ENCODE results near the gene GNAL. TPM values are rescaled to one million over a fixed set of nuclear protein-coding genes. Genes with fewer than 3 reads are reported as not detected.
A peak's percentile ranks its signal among the peaks of the same experiment; 100 is the strongest.
"Not testable (repeated sequence)": the region's sequence is repeated elsewhere in the genome, so short reads cannot be mapped to it uniquely, and the experiment has no call there.

GNAL gene
- total RNA-seq (under 1 TPM; 0.65 to 0.92 TPM), polyA plus RNA-seq (under 1 TPM; 0.15 to 0.78 TPM)

GRCh38 chr18:11688972-11689668 is at the start of gene GNAL:
TSS of gene GNAL (plus strand) at chr18:11689264. CDS start at chr18:11689564, 300 bp downstream.
- Histone ChIP-seq H3K27me3 (ENCODE audit: control insufficient read depth in 4 of 4, insufficient read depth in 4 of 4, low read length in 3 of 4) (peaks cover 0 to 4% (median 0%) of the 10 kb centered on the region in 4 donors), H3K4me3 (ENCODE audit: low read depth in 1 of 3, low read length in 3 of 3) (peak within 1 kb of the TSS; percentile 41 to 75 (median 65)), H3K27ac (ENCODE audit: low read depth in 1 of 2, low read length in 2 of 2) (no peak within 1 kb of the TSS), H3K9ac (ENCODE audit: low read depth in 1 of 2, low read length in 2 of 2) (no peak within 1 kb of the TSS), H3K36me3 (ENCODE audit: control insufficient read depth in 4 of 4, insufficient read depth in 3 of 4, low read depth in 1 of 4, low read length in 3 of 4) (no peaks in the 10 kb centered on the region), H3K9me3 (ENCODE audit: control insufficient read depth in 4 of 4, low read length in 3 of 4) (peaks cover 0 to 2% (median 1%) of the 10 kb centered on the region in 4 donors), H3K4me1 (ENCODE audit: control insufficient read depth in 4 of 4, insufficient read depth in 4 of 4, low read length in 3 of 4) (peaks cover 3 to 16% (median 9%) of the 10 kb centered on the region in 4 donors)
- peak; percentile 53 for TF ChIP-seq YY1 (IDR thresholded peaks at IDR 0.05)
- TF ChIP-seq EGR1 (IDR thresholded peaks at IDR 0.05; ENCODE audit: low read depth in 2 of 2) = no peak
- TF ChIP-seq RAD21 (IDR thresholded peaks at IDR 0.05) = peak in 1 of 2 donors; percentile 28
- peak; percentile 58 for DNase-seq (ENCODE audit: low spot score)
- 1% methylated on average over 77 of the region's 77 CpGs for WGBS

DNA sequence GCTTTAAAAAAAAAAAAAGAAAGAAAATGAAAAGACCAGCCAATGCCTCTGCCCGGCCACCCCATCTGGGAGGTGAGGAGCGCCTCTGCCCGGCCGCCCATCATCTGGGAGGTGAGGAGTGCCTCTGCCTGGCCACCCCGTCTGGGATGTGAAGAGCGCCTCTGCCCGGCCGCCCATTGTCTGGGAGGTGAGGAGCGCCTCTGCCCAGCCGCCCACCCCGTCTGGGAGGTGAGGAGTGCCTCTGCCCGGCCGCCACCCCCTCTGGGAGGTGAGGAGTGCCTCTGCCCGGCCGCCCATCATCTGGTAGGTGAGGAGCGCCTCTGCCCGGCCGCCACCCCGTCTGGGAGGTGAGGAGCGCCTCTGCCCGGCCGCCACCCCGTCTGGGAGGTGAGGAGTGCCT is 41.8 kb upstream of the GNAL start:
- not testable (repeated sequence) for H3K9ac ChIP-seq (ENCODE audit: low read depth in 1 of 2, low read length in 2 of 2); H3K4me3 ChIP-seq (ENCODE audit: low read depth in 1 of 3, low read length in 3 of 3); H3K4me1 ChIP-seq (ENCODE audit: control insufficient read depth in 4 of 4, insufficient read depth in 4 of 4, low read length in 3 of 4); H3K27me3 ChIP-seq (ENCODE audit: control insufficient read depth in 4 of 4, insufficient read depth in 4 of 4, low read length in 3 of 4); H3K9me3 ChIP-seq (ENCODE audit: control insufficient read depth in 4 of 4, low read length in 3 of 4); H3K36me3 ChIP-seq (ENCODE audit: control insufficient read depth in 4 of 4, insufficient read depth in 3 of 4, low read depth in 1 of 4, low read length in 3 of 4); H3K27ac ChIP-seq (ENCODE audit: low read depth in 1 of 2, low read length in 2 of 2); DNase-seq (ENCODE audit: low spot score)
- 91% methylated on average over 23 of the region's 23 CpGs for WGBS

- not testable (repeated sequence) for H3K4me3 ChIP-seq (ENCODE audit: low read depth in 1 of 3, low read length in 3 of 3); DNase-seq (ENCODE audit: low spot score); H3K36me3 ChIP-seq (ENCODE audit: control insufficient read depth in 4 of 4, insufficient read depth in 3 of 4, low read depth in 1 of 4, low read length in 3 of 4); H3K27me3 ChIP-seq (ENCODE audit: control insufficient read depth in 4 of 4, insufficient read depth in 4 of 4, low read length in 3 of 4); H3K9me3 ChIP-seq (ENCODE audit: control insufficient read depth in 4 of 4, low read length in 3 of 4); H3K9ac ChIP-seq (ENCODE audit: low read depth in 1 of 2, low read length in 2 of 2); H3K4me1 ChIP-seq (ENCODE audit: control insufficient read depth in 4 of 4, insufficient read depth in 4 of 4, low read length in 3 of 4); H3K27ac ChIP-seq (ENCODE audit: low read depth in 1 of 2, low read length in 2 of 2)
- 96% methylated on average over 26 of the region's 26 CpGs for WGBS
These were observed 41.3 kb upstream of the GNAL start for GRCh38 chr18:11647804-11648203.

GRCh38 chr18:11649839-11650238 is 39.2 kb upstream of the GNAL start:
- H3K27me3 ChIP-seq (ENCODE audit: control insufficient read depth in 4 of 4, insufficient read depth in 4 of 4, low read length in 3 of 4) = peaks cover 0 to 9% (median 0%) of the 10 kb centered on the region in 4 donors
- WGBS = 70% methylated on average over 4 of the region's 4 CpGs
- no peak overlapping the region for H3K27ac ChIP-seq (ENCODE audit: low read depth in 1 of 2, low read length in 2 of 2)
- peaks cover 0 to 8% (median 4%) of the 10 kb centered on the region in 4 donors for H3K9me3 ChIP-seq (ENCODE audit: control insufficient read depth in 4 of 4, low read length in 3 of 4)
- peak; percentile 21 for DNase-seq (ENCODE audit: low spot score)
- no peak overlapping the region for H3K4me3 ChIP-seq (ENCODE audit: low read depth in 1 of 3, low read length in 3 of 3)
- no peak overlapping the region for H3K9ac ChIP-seq (ENCODE audit: low read depth in 1 of 2, low read length in 2 of 2)
- no peaks in the 10 kb centered on the region for H3K4me1 ChIP-seq (ENCODE audit: control insufficient read depth in 4 of 4, insufficient read depth in 4 of 4, low read length in 3 of 4)
- peaks cover 0 to 3% (median 0%) of the 10 kb centered on the region in 4 donors for H3K36me3 ChIP-seq (ENCODE audit: control insufficient read depth in 4 of 4, insufficient read depth in 3 of 4, low read depth in 1 of 4, low read length in 3 of 4)
- no peak for TF ChIP-seq JUND (IDR thresholded peaks at IDR 0.05)
- TF ChIP-seq GABPA (IDR thresholded peaks at IDR 0.05 in 1 of 2, conservative IDR thresholded peaks at IDR 0.05 in 1 of 2) = no peak
- TF ChIP-seq ATF3 (IDR thresholded peaks at IDR 0.05) = no peak
- TF ChIP-seq, protein P1, sequence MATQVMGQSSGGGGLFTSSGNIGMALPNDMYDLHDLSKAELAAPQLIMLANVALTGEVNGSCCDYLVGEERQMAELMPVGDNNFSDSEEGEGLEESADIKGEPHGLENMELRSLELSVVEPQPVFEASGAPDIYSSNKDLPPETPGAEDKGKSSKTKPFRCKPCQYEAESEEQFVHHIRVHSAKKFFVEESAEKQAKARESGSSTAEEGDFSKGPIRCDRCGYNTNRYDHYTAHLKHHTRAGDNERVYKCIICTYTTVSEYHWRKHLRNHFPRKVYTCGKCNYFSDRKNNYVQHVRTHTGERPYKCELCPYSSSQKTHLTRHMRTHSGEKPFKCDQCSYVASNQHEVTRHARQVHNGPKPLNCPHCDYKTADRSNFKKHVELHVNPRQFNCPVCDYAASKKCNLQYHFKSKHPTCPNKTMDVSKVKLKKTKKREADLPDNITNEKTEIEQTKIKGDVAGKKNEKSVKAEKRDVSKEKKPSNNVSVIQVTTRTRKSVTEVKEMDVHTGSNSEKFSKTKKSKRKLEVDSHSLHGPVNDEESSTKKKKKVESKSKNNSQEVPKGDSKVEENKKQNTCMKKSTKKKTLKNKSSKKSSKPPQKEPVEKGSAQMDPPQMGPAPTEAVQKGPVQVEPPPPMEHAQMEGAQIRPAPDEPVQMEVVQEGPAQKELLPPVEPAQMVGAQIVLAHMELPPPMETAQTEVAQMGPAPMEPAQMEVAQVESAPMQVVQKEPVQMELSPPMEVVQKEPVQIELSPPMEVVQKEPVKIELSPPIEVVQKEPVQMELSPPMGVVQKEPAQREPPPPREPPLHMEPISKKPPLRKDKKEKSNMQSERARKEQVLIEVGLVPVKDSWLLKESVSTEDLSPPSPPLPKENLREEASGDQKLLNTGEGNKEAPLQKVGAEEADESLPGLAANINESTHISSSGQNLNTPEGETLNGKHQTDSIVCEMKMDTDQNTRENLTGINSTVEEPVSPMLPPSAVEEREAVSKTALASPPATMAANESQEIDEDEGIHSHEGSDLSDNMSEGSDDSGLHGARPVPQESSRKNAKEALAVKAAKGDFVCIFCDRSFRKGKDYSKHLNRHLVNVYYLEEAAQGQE (IDR thresholded peaks at IDR 0.05) = no peak
- TF ChIP-seq SP1 (IDR thresholded peaks at IDR 0.05) = no peak
- TF ChIP-seq TAF1 (conservative IDR thresholded peaks at IDR 0.05) = no peak
- TF ChIP-seq CTCF (IDR thresholded peaks at IDR 0.05; ENCODE audit: low read depth, low read length, missing input control) = no peak
- no peak for TF ChIP-seq HNF4G (IDR thresholded peaks at IDR 0.05)
- no peak for TF ChIP-seq RXRA (IDR thresholded peaks at IDR 0.05)
- no peak for TF ChIP-seq HNF4A (conservative IDR thresholded peaks at IDR 0.05)
- TF ChIP-seq EGR1 (IDR thresholded peaks at IDR 0.05; ENCODE audit: low read depth in 2 of 2) = no peak
- TF ChIP-seq MAX (IDR thresholded peaks at IDR 0.05) = no peak
- TF ChIP-seq FOXA2 (IDR thresholded peaks at IDR 0.05) = no peak

Data from liver (tissue), 9 donors.